Endothelial cell of umbilical vein (primary cell): ENCODE data around the gene PDXDC1. TPM values are rescaled to one million over a fixed set of nuclear protein-coding genes. Genes with fewer than 3 reads are reported as not detected.

Experiments used
- BruUV-seq: library from RNA; stranded (reverse); fragments of 400-500 nt; replicated peaks from 2 replicates; lab custom pipeline; 2021; lab: Mats Ljungman, UMichigan
- CTCF ChIA-PET: fragments of 300-600, 350-600 bp; sonication (Branson Sonifier 250); formaldehyde crosslinking; loops from one replicate; lab custom pipeline; 2021; ENCODE audit warnings: antibody characterized with exemption, inconsistent platforms; lab: Charles Lee
- POLR2A ChIA-PET: fragments of 300-600, 350-600 bp; sonication (Branson Sonifier 250); formaldehyde crosslinking; loops from one replicate; lab custom pipeline; 2021; ENCODE audit warnings: antibody characterized with exemption, inconsistent platforms; lab: Charles Lee
- DNase-seq: peaks from one replicate; pipeline ENCODE4 v3.0.0-alpha.2; 2011; ENCODE audit warnings: low read depth, low spot score
- FAIRE-seq: peaks from 2 replicates; lab custom pipeline; 2011; peaks lifted over from hg19 to GRCh38; lab: Jason Lieb, UNC
- H2AFZ ChIP-seq: 2 replicates; pipeline ENCODE4 v1.6.0; 2012; ENCODE audit warnings: low read depth, low read length, control low read depth, inconsistent platforms
- H3K27ac ChIP-seq: 2 replicates; pipeline ENCODE4 v1.5.1; 2011; ENCODE audit warnings: low read depth, mild to moderate bottlenecking, control low read depth, low read length, moderate library complexity; ENCODE audit not compliant: insufficient read depth
- H3K27me3 ChIP-seq, 2 experiments: 2 replicates each; pipeline versions ENCODE4 v1.6.0 to v1.6.1; 2011; ENCODE audit warnings: low read length in 2 of 2, mixed read lengths in 1 of 2; ENCODE audit not compliant: control insufficient read depth in 2 of 2, insufficient read depth in 2 of 2
- H3K36me3 ChIP-seq, 2 experiments: 2 replicates in 1 of 2; 3 replicates in 1 of 2; pipeline ENCODE4 v1.5.1; 2011; ENCODE audit warnings: low read length in 2 of 2, mild to moderate bottlenecking in 1 of 2, moderate library complexity in 1 of 2; ENCODE audit not compliant: control insufficient read depth in 2 of 2, insufficient read depth in 2 of 2; ENCODE audit errors: extremely low read depth in 1 of 2
- H3K4me1 ChIP-seq: 3 replicates; pipeline ENCODE4 v1.5.1; 2011; ENCODE audit warnings: mild to moderate bottlenecking, low read length; ENCODE audit not compliant: control insufficient read depth, insufficient read depth; ENCODE audit errors: extremely low read depth
- H3K4me2 ChIP-seq: 2 replicates; pipeline ENCODE4 v1.6.1; 2011; ENCODE audit warnings: low read length, control low read depth, mixed read lengths; ENCODE audit not compliant: insufficient read depth
- H3K4me3 ChIP-seq, 3 experiments: fragments of 200-600 bp in 1 of 3; sonication (generic), shearing (Covaris generic) in 1 of 3; replicated peaks in 1 of 3; 2 replicates each; pipeline ENCODE4 v1.5.1; 2011 to 2016; ENCODE audit warnings: control low read depth in 3 of 3, low read length in 3 of 3, mild to moderate bottlenecking in 2 of 3, inconsistent platforms in 1 of 3, low read depth in 1 of 3, moderate library complexity in 1 of 3; ENCODE audit not compliant: insufficient read depth in 1 of 3
- H3K79me2 ChIP-seq: 2 replicates; pipeline ENCODE4 v1.6.0; 2012; ENCODE audit warnings: low read length, inconsistent platforms; ENCODE audit not compliant: control insufficient read depth, insufficient read depth
- H3K9ac ChIP-seq: replicated peaks from 2 replicates; pipeline ENCODE3; 2011; ENCODE audit warnings: low read length, control low read depth; ENCODE audit not compliant: insufficient read depth; ENCODE audit errors: extremely low read depth
- H3K9me1 ChIP-seq: replicated peaks from 3 replicates; pipeline ENCODE4 v1.6.0; 2011; ENCODE audit warnings: mild to moderate bottlenecking, low read length; ENCODE audit not compliant: control insufficient read depth, insufficient read depth; ENCODE audit errors: extremely low read depth
- H3K9me3 ChIP-seq: replicated peaks from 2 replicates; pipeline ENCODE4 v1.5.1; 2012; ENCODE audit warnings: low read length, inconsistent platforms; ENCODE audit not compliant: control insufficient read depth, insufficient read depth
- H4K20me1 ChIP-seq: replicated peaks from 2 replicates; pipeline ENCODE3; 2011; ENCODE audit warnings: mild to moderate bottlenecking, low read length; ENCODE audit not compliant: control insufficient read depth, insufficient read depth; ENCODE audit errors: extremely low read depth
- GATA2 ChIP-seq: IDR thresholded peaks from 2 replicates; pipeline ENCODE4 v1.7.0; 2011; ENCODE audit warnings: low read depth, mild to moderate bottlenecking, moderate library complexity, mixed read lengths, low read length; ENCODE audit not compliant: insufficient read length, insufficient read depth
- JUN ChIP-seq: IDR thresholded peaks from 2 replicates; pipeline ENCODE4 v1.6.1; 2011; ENCODE audit warnings: borderline replicate concordance, low read depth; ENCODE audit not compliant: insufficient read length, insufficient read depth
- dilution Hi-C: fragments of 300-500 bp; cut with MboI; formaldehyde crosslinking; loops from one replicate; pipeline ENCODE4 v1.15.0; 2019; ENCODE audit warnings: low sequenced_read_pairs; ENCODE audit not compliant: extremely low pct_ligation_motif_present
- intact Hi-C: fragments of 100-400 bp; cut with micrococcal nuclease; formaldehyde crosslinking; loops from one replicate; pipeline ENCODE4 v1.10.0; 2022
- polyA plus RNA-seq, 4 experiments: library from polyadenylated mRNA; depleted of rRNA in 3 of 4; stranded (reverse) in 3 of 4; unstranded in 1 of 4; fragments of >200 nt; gene quantifications; 2 replicates each; pipeline versions ENCODE4 v1.2.1 to v1.2.3, GENCODE V29; 2011 to 2012; ENCODE audit warnings: missing spikeins in 1 of 4
- total RNA-seq: library from RNA; stranded (reverse); gene quantifications from 2 replicates; pipeline ENCODE4 v1.2.3, GENCODE V29; 2021
- TF ChIP-seq, protein P1 (sequence below), 2 donors: IDR thresholded peaks; 1 replicate in 1 of 2; 2 replicates in 1 of 2; pipeline ENCODE4 v1.5.1; 2011; ENCODE audit warnings: low read length in 2 of 2, mild to moderate bottlenecking in 2 of 2, moderate library complexity in 2 of 2, control low read depth in 1 of 2, inconsistent platforms in 1 of 2, low read depth in 1 of 2; ENCODE audit not compliant: insufficient read depth in 1 of 2; ENCODE audit errors: extremely low read depth in 1 of 2
- TF ChIP-seq, protein P2 (sequence below): IDR thresholded peaks from 2 replicates; pipeline ENCODE4 v1.6.1; 2011; ENCODE audit not compliant: insufficient read depth, insufficient read length

PDXDC1 gene
- total and polyA plus RNA-seq, 2 donors (not counting 3 experiments of a cell fraction or from before 2014, with no cell fraction given) = 44.6 to 78.9 TPM

DNA sequence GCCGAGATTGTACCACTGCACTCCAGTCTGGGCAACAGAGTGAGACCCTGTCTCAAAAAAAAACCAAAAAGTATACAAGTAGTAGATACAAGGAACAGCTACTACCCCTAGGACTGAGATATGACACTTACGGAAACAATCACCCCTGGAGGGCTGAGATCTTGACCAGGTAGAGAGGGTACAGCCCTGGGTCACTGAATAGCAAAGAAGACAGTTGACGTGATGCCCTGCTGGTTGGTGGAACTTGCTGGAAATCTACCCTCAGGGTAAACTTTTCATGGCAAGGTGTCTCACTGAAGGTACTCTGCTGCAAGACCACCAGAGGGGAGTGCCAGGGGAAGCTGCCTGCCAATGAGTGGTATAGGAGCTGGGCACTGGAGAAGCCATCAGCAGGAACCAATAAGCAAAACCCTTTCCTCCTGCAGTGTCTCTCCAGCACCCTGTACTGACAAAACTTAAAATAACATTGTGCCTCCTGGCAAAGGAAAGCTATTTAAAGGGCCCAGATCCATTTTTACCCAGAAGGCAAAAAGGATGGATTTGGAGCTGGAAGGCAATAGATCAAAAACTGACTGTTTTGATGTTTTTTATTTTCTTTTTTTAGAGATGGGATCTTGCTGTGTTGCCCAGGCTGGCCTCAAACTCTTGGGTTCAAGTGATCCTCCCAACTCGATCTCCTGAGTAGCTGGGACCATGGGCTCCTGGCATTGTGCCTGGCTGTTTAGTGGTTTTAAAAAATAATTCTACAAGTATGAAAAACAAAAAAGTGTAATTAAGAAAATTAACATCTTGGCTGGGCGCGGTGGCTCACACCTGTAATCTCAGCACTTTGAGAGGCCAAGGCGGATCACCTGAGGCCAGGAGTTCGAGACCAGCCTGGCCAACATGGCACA, 11.3 kb upstream of the PDXDC1 start:
- TF ChIP-seq JUN (no peak), GATA2 (no peak)
- TF ChIP-seq, protein P1, sequence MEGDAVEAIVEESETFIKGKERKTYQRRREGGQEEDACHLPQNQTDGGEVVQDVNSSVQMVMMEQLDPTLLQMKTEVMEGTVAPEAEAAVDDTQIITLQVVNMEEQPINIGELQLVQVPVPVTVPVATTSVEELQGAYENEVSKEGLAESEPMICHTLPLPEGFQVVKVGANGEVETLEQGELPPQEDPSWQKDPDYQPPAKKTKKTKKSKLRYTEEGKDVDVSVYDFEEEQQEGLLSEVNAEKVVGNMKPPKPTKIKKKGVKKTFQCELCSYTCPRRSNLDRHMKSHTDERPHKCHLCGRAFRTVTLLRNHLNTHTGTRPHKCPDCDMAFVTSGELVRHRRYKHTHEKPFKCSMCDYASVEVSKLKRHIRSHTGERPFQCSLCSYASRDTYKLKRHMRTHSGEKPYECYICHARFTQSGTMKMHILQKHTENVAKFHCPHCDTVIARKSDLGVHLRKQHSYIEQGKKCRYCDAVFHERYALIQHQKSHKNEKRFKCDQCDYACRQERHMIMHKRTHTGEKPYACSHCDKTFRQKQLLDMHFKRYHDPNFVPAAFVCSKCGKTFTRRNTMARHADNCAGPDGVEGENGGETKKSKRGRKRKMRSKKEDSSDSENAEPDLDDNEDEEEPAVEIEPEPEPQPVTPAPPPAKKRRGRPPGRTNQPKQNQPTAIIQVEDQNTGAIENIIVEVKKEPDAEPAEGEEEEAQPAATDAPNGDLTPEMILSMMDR (IDR thresholded peaks at IDR 0.05; ENCODE audit: extremely low read depth in 1 of 2, insufficient read depth in 1 of 2, low read depth in 1 of 2, low read length in 2 of 2) = no peak
- TF ChIP-seq, protein P2, sequence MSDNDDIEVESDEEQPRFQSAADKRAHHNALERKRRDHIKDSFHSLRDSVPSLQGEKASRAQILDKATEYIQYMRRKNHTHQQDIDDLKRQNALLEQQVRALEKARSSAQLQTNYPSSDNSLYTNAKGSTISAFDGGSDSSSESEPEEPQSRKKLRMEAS = no peak
- no peaks in the 10 kb centered on the region for H3K4me1 ChIP-seq
- dilution Hi-C loops (no loop called here), intact Hi-C loops (no loop called here)
- no peaks in the 10 kb centered on the region for H3K36me3 ChIP-seq
- H3K27me3 ChIP-seq = peaks cover 7 to 9% of the 10 kb centered on the region in 2 experiments
- no peaks in the 10 kb centered on the region for H3K79me2 ChIP-seq
- H3K9me3 ChIP-seq = no peaks in the 10 kb centered on the region
- H3K4me3 ChIP-seq = no peak overlapping the region
- H3K4me2 ChIP-seq = no peak overlapping the region
- peaks cover 4% of the 10 kb centered on the region for H4K20me1 ChIP-seq
- H3K9ac ChIP-seq = no peak overlapping the region
- H3K27ac ChIP-seq = no peak overlapping the region
- FAIRE-seq = no peak
- no peak for DNase-seq
- no peak overlapping the region for H2AFZ ChIP-seq
- POLR2A ChIA-PET = no interaction called here
- no TSS peak for BruUV-seq
- CTCF ChIA-PET = interaction anchor here (1.1 kb wide), 1 partner anchor 8 kb away, joined by 3 read pairs; no protein-coding TSS in a partner anchor
- H3K9me1 ChIP-seq = no peaks in the 10 kb centered on the region
